Esophagus (tissue), 2 donors: ENCODE data around the gene NR2F1-AS1. TPM values are rescaled to one million over a fixed set of nuclear protein-coding genes. Genes with fewer than 3 reads are reported as not detected.

Source experiments
- H3K27ac ChIP-seq, 2 donors: one replicate each; pipeline ENCODE4 v1.5.1; 2013; ENCODE audit warnings: low read depth in 2 of 2, mild to moderate bottlenecking in 2 of 2, inconsistent platforms in 1 of 2, low read length in 1 of 2, moderate library complexity in 1 of 2
- H3K27me3 ChIP-seq, 2 donors: one replicate each; pipeline ENCODE4 v1.6.1; 2013; ENCODE audit warnings: low read length in 2 of 2, control low read depth in 1 of 2, mild to moderate bottlenecking in 1 of 2; ENCODE audit not compliant: insufficient read depth in 2 of 2, control insufficient read depth in 1 of 2
- H3K36me3 ChIP-seq, 2 donors: one replicate each; pipeline ENCODE4 v1.6.1; 2013; ENCODE audit warnings: low read length in 1 of 2; ENCODE audit not compliant: control insufficient read depth in 2 of 2, insufficient read depth in 2 of 2
- H3K4me1 ChIP-seq, 2 donors: one replicate each; pipeline ENCODE4 v1.6.1; 2013; ENCODE audit warnings: low read length in 1 of 2; ENCODE audit not compliant: control insufficient read depth in 2 of 2, insufficient read depth in 2 of 2
- H3K4me3 ChIP-seq, 2 donors: one replicate each; pipeline ENCODE4 v1.5.1; 2013; ENCODE audit warnings: low read length in 2 of 2, mild to moderate bottlenecking in 2 of 2, low read depth in 1 of 2, moderate library complexity in 1 of 2
- H3K9me3 ChIP-seq, 2 donors: one replicate each; pipeline ENCODE4 v1.6.1; 2013; ENCODE audit warnings: mild to moderate bottlenecking in 2 of 2, low read depth in 1 of 2, low read length in 1 of 2, moderate library complexity in 1 of 2; ENCODE audit not compliant: control insufficient read depth in 2 of 2, insufficient read depth in 1 of 2
- WGBS, 2 donors: extraction: QIAGEN DNeasy Blood & Tissue Kit; methylation state at CpG; one replicate each; pipeline ENCODE4 v1.1.7; 2013; 5-methylcytosine and 5-hydroxymethylcytosine counted together
- polyA plus RNA-seq, 2 donors: library from polyadenylated mRNA; stranded (reverse); fragments of 200-250 nt; gene quantifications; one replicate each; pipeline ENCODE4 v1.2.3, GENCODE V29; 2013
- donor health status: healthy with polysubstance abuse.
- donor health status: Bipolar disorder and iron deficiency.

NR2F1-AS1 gene
- polyA plus RNA-seq, 2 donors = 3.2 to 3.4 TPM

GRCh38 chr5:93433422-93433821, 147.6 kb downstream of the NR2F1-AS1 start:
- WGBS, 2 donors = 83 to 89% methylated on average over 1 of the region's 1 CpG

GRCh38 chr5:93431250-93431649, 149.8 kb downstream of the NR2F1-AS1 start:
- H3K4me3 ChIP-seq = no peak overlapping the region
- 41 to 42% methylated on average over 1 of the region's 1 CpG for WGBS, 2 donors
- H3K9me3 ChIP-seq = no peaks in the 10 kb centered on the region
- no peaks in the 10 kb centered on the region for H3K4me1 ChIP-seq
- no peak overlapping the region for H3K27ac ChIP-seq
- H3K36me3 ChIP-seq = no peaks in the 10 kb centered on the region
- H3K27me3 ChIP-seq = no peaks in the 10 kb centered on the region

More at GRCh38 chr5:93433422-93433821, 147.6 kb downstream of the NR2F1-AS1 start:
- Histone ChIP-seq H3K27me3 (no peaks in the 10 kb centered on the region), H3K36me3 (peaks cover 0 to 2% of the 10 kb centered on the region in 2 donors), H3K9me3 (no peaks in the 10 kb centered on the region), H3K4me3 (no peak overlapping the region), H3K4me1 (no peaks in the 10 kb centered on the region), H3K27ac (no peak overlapping the region)

- Histone ChIP-seq H3K27ac (no peak overlapping the region), H3K27me3 (no peaks in the 10 kb centered on the region), H3K4me1 (no peaks in the 10 kb centered on the region), H3K9me3 (no peaks in the 10 kb centered on the region), H3K4me3 (no peak overlapping the region), H3K36me3 (no peaks in the 10 kb centered on the region)
- WGBS, 2 donors = 68 to 75% methylated on average over 2 of the region's 2 CpGs
Measured at GRCh38 chr5:93430673-93431199, 150.3 kb downstream of the NR2F1-AS1 start.

DNA sequence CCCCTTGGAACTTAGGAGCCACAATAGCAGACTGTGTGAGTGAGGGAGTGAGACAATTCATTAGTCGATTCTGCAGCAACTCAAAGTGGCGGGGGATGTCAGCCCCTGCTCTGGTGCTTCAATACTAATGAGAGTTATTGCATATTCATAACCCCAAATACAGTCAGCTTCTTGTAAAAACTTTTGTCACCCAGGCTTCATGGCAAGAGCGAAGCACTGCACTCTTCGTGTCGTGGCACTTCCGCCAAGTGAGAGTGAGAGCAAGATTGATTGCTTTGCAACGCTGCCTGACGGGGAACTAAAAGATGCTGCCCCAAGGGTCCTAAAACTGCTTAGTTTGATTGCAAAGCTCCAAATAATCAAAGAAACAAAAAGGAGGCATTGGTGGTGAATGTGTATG, 150.9 kb downstream of the NR2F1-AS1 start:
- Histone ChIP-seq H3K9me3 (no peaks in the 10 kb centered on the region), H3K27ac (no peak overlapping the region), H3K4me3 (no peak overlapping the region), H3K36me3 (no peaks in the 10 kb centered on the region), H3K27me3 (no peaks in the 10 kb centered on the region), H3K4me1 (no peaks in the 10 kb centered on the region)
- 66 to 67% methylated on average over 8 of the region's 8 CpGs for WGBS, 2 donors

- H3K4me3 ChIP-seq = no peak overlapping the region
- no peaks in the 10 kb centered on the region for H3K4me1 ChIP-seq
- no peaks in the 10 kb centered on the region for H3K27me3 ChIP-seq
- no peaks in the 10 kb centered on the region for H3K9me3 ChIP-seq
- WGBS, 2 donors = 77 to 85% methylated on average over 1 of the region's 1 CpG
- H3K27ac ChIP-seq = no peak overlapping the region
- no peaks in the 10 kb centered on the region for H3K36me3 ChIP-seq
Measured at GRCh38 chr5:93428868-93429267, 152.2 kb downstream of the NR2F1-AS1 start.

- Histone ChIP-seq H3K27ac (no peak overlapping the region), H3K36me3 (no peaks in the 10 kb centered on the region)
- 71 to 73% methylated on average over 1 of the region's 1 CpG for WGBS, 2 donors
Measured at GRCh38 chr5:93427316-93427715, 153.7 kb downstream of the NR2F1-AS1 start.

DNA sequence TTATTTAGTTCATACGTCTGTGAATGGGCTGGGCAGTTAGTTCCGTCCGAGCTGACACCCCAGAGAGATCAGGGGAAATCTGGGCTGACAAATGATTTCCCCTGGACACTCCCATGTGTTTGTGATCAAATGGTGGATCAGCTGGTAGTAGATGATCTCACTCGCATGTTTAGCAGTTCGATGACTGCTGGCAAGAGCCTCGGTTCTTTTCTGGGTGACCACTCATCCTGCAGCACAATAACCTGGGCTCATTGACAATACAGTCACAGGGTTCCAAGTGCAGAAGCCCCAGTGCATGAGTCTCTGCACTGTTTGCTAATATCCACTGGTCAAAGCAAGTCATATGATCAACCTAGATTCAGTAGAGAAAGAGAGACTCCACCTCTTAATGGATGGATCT, 155.9 kb downstream of the NR2F1-AS1 start:
- Histone ChIP-seq H3K9me3 (no peaks in the 10 kb centered on the region), H3K27ac (no peak overlapping the region), H3K4me3 (no peak overlapping the region), H3K27me3 (no peaks in the 10 kb centered on the region), H3K36me3 (no peaks in the 10 kb centered on the region), H3K4me1 (no peaks in the 10 kb centered on the region)
- WGBS, 2 donors = 65 to 67% methylated on average over 6 of the region's 6 CpGs

More at GRCh38 chr5:93427316-93427715, 153.7 kb downstream of the NR2F1-AS1 start:
- no peaks in the 10 kb centered on the region for H3K9me3 ChIP-seq
- no peaks in the 10 kb centered on the region for H3K27me3 ChIP-seq
- H3K4me3 ChIP-seq = no peak overlapping the region
- H3K4me1 ChIP-seq = no peaks in the 10 kb centered on the region

GRCh38 chr5:93423300-93423699, 157.7 kb downstream of the NR2F1-AS1 start:
- H3K36me3 ChIP-seq = no peaks in the 10 kb centered on the region
- H3K4me1 ChIP-seq = no peaks in the 10 kb centered on the region
- no peak overlapping the region for H3K4me3 ChIP-seq
- WGBS, 2 donors = 52 to 60% methylated on average over 3 of the region's 3 CpGs
- no peaks in the 10 kb centered on the region for H3K27me3 ChIP-seq
- H3K27ac ChIP-seq = no peak overlapping the region
- no peaks in the 10 kb centered on the region for H3K9me3 ChIP-seq

DNA sequence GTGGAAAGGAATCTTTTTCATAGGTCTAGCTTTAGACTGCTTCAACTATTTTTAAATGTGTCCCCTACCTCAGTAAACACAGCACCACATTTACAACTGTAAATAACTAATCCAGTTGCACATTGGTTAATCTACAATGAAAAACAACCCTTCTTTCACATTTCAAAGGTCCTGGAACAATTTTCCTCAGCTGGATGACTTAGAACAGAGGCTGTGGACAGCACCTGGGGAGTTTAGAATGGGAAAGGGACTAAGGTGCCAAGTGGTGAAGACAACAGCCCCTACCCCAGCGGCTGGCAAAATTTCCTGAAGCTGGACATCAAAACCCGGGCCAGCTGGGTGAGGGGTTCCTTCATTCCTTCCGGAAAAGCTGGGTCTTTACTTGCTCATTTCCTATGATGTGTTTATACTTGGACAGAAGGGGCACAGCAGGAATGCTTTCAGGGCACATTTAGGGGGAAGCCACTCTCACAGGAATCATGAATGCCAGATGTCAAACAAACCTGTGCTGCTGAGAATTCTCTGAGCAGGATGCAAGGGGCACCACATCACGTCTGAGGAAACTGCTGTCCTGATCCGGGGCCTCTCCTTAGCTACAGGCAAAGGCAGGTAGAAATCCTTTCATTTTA, 158.3 kb downstream of the NR2F1-AS1 start:
- WGBS, 2 donors = 46 to 53% methylated on average over 5 of the region's 5 CpGs
- Histone ChIP-seq H3K9me3 (no peaks in the 10 kb centered on the region), H3K4me1 (no peaks in the 10 kb centered on the region), H3K27me3 (no peaks in the 10 kb centered on the region), H3K27ac (no peak overlapping the region), H3K4me3 (no peak overlapping the region), H3K36me3 (no peaks in the 10 kb centered on the region)

DNA sequence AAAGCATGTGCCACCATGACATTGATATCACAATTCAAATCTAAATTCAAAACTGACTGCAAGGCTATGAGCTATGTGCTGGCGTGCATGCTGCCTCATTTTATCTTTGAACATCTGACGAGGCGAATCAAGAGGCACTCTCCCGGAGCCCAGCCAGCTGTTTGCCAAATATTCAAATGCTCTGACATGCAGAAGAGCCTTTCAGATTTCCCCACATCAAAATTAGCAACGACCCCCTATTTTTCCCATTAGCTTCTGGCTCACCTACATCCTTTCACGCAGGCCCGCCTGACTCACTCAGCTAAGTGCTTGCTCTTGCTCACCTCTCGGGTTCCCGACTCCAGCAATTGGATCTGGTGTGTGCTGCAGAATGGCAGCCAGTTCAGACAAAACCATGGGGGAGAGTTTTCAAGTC, 159.0 kb downstream of the NR2F1-AS1 start:
- 82 to 83% methylated on average over 9 of the region's 9 CpGs for WGBS, 2 donors
- H3K27ac ChIP-seq = no peak overlapping the region
- H3K9me3 ChIP-seq = no peaks in the 10 kb centered on the region

More for the DNA sequence above, 159.0 kb downstream of the NR2F1-AS1 start:
- Histone ChIP-seq H3K4me1 (no peaks in the 10 kb centered on the region), H3K36me3 (no peaks in the 10 kb centered on the region), H3K4me3 (no peak overlapping the region), H3K27me3 (no peaks in the 10 kb centered on the region)
